Right lobe of liver (tissue), 6 donors: ENCODE data around the gene TCEAL1. TPM values are rescaled to one million over a fixed set of nuclear protein-coding genes. Genes with fewer than 3 reads are reported as not detected.

ENCODE experiments used
- ATAC-seq, 4 donors: fragments of 200-7000 bp; cut with Tn5 transposase; one replicate each; pipeline ENCODE4 v1.9.1; 2020; ENCODE audit warnings: mild to moderate bottlenecking in 4 of 4, moderate library complexity in 4 of 4
- DNase-seq, 3 donors: peaks; one replicate each; pipeline ENCODE4 v3.0.0-alpha.2; 2020
- H3K27ac ChIP-seq, 3 donors: fragments of 200-600 bp; one replicate each; pipeline ENCODE4 v1.8.0; 2022
- H3K27me3 ChIP-seq, 2 donors: fragments of 200-600 bp; one replicate each; pipeline ENCODE4 v1.8.0; 2022
- H3K36me3 ChIP-seq, 4 donors: fragments of 200-600 bp; sonication (generic) in 1 of 4; one replicate each; pipeline versions ENCODE4 v1.5.1 to v1.8.0; 2017 to 2022; ENCODE audit warnings: control low read depth in 1 of 4
- H3K4me1 ChIP-seq, 4 donors: fragments of 200-600 bp; sonication (generic) in 1 of 4; one replicate each; pipeline versions ENCODE4 v1.5.1 to v1.8.0; 2017 to 2022; ENCODE audit warnings: control low read depth in 1 of 4
- H3K4me3 ChIP-seq, 3 donors: fragments of 200-600 bp; one replicate each; pipeline ENCODE4 v1.8.0; 2022
- H3K9me3 ChIP-seq, 4 donors: fragments of 200-600 bp; sonication (generic) in 1 of 4; one replicate each; pipeline versions ENCODE4 v1.5.1 to v1.8.0; 2017 to 2022; ENCODE audit warnings: control low read depth in 1 of 4
- POLR2A ChIP-seq: fragments of 450-650 bp; IDR thresholded peaks from one replicate; pipeline ENCODE4 v1.6.1; 2017; ENCODE audit warnings: antibody characterized with exemption, mild to moderate bottlenecking
- WGBS: methylation state at CpG from one replicate; pipeline ENCODE4 v1.1.6; 2018; ENCODE audit warnings: low coverage, low lambda C conversion rate; ENCODE audit not compliant: insufficient coverage; ENCODE audit errors: missing lambda C conversion rate; 5-methylcytosine and 5-hydroxymethylcytosine counted together
- intact Hi-C, 2 donors: fragments of 100-400 bp; cut with DNase I; formaldehyde crosslinking; loops; one replicate each; pipeline versions ENCODE4 v1.11.2 to v1.14.1; 2022
- total RNA-seq, 6 experiments: library from RNA; depleted of rRNA in 2 of 6; stranded (reverse); fragments of >200 nt in 2 of 6; fragmentation: NEBNext Ultra II Directional in 3 of 6; extraction: Animal tissue kit (Norgen Biotek cat#: 25700) in 3 of 6; gene quantifications; one replicate each; pipeline versions ENCODE4 v1.1.0 to v1.2.4, GENCODE V29; 2016 to 2023
- TF ChIP-seq, protein P1 (sequence below), 4 donors: fragments of 200-600 bp in 3 of 4; fragments of 450-650 bp in 1 of 4; IDR thresholded peaks; one replicate each; pipeline versions ENCODE4 v1.5.1 to v1.8.0; 2016 to 2022; ENCODE audit warnings: antibody characterized with exemption in 4 of 4, mild to moderate bottlenecking in 2 of 4
- donor health status: DM: no; HTN: yes; CAD: no.
- donor health status: DM: no; HTN: no; CAD: no.
- donor health status: DM: no; HTN: no; CAD: no.
- donor health status: DM: no; HTN: yes; CAD: no.
- donor health status: DM: no; HTN: yes; CAD: no.

The TCEAL1 gene
- total RNA-seq, 6 experiments from 2014 or later = 5.6 to 14.6 (median 7.8) TPM

DNA sequence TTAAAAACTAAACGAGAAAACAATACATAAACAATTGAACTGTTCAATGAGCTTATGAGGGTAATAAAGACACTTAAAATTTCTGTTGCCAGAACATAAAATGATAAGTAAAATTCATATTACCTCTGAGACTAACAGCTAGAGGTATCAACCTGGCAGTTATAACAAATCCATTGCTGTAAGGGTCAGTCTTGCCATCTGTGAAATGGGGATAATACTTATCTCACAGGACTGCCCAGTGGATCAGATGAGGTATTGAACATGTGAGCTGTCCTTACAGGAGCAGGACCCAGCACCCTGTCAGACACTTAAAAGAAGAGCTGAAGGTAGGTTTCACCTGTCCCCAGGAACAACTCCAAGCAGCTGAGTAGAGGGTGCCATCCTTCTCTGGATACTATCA is 18.5 kb upstream of the TCEAL1 start:
- no peaks in the 10 kb centered on the region for H3K4me1 ChIP-seq
- no peaks in the 10 kb centered on the region for H3K36me3 ChIP-seq
- H3K27ac ChIP-seq = no peak overlapping the region
- TF ChIP-seq POLR2A = no peak
- TF ChIP-seq, protein P1, sequence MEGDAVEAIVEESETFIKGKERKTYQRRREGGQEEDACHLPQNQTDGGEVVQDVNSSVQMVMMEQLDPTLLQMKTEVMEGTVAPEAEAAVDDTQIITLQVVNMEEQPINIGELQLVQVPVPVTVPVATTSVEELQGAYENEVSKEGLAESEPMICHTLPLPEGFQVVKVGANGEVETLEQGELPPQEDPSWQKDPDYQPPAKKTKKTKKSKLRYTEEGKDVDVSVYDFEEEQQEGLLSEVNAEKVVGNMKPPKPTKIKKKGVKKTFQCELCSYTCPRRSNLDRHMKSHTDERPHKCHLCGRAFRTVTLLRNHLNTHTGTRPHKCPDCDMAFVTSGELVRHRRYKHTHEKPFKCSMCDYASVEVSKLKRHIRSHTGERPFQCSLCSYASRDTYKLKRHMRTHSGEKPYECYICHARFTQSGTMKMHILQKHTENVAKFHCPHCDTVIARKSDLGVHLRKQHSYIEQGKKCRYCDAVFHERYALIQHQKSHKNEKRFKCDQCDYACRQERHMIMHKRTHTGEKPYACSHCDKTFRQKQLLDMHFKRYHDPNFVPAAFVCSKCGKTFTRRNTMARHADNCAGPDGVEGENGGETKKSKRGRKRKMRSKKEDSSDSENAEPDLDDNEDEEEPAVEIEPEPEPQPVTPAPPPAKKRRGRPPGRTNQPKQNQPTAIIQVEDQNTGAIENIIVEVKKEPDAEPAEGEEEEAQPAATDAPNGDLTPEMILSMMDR (IDR thresholded peaks at IDR 0.05) = no peak
- intact Hi-C loops = no loop called here
- H3K9me3 ChIP-seq = no peaks in the 10 kb centered on the region
- 33% methylated on average over 1 of the region's 1 CpG for WGBS
- ATAC-seq (no peak), DNase-seq (no peak)
- no peak overlapping the region for H3K4me3 ChIP-seq
- no peaks in the 10 kb centered on the region for H3K27me3 ChIP-seq

DNA sequence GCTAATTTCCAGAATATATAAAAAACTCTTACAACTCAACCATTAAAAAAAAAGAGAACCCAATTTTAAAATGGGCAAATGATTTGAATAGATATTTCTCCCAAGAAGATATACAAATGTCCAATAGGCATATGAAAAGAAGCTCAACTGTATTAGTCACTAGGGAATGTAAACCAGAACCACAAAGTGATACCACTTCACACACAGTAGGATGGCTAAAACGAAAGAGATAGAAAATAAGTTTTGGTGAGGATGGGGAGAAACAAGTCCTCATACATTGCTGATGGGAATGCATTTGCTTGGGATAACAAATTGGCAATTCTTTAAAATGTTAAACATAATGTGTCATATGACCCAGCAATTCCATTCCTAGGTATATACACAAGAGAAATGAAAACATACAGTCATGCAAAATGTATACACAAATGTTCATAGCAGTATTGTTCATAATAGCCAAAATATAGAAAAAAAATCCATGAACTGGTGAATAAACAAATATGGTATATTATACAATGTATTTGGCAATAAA is 15.3 kb upstream of the TCEAL1 start:
- Histone ChIP-seq H3K4me1 (no peaks in the 10 kb centered on the region), H3K4me3 (no peak overlapping the region), H3K27me3 (no peaks in the 10 kb centered on the region), H3K27ac (no peak overlapping the region), H3K36me3 (no peaks in the 10 kb centered on the region), H3K9me3 (no peaks in the 10 kb centered on the region)
- TF ChIP-seq POLR2A = no peak
- TF ChIP-seq, protein P1 (IDR thresholded peaks at IDR 0.05) = no peak
- WGBS = 11% methylated on average over 1 of the region's 1 CpG
- intact Hi-C loops = no loop called here
- no peak for DNase-seq
- ATAC-seq = no peak

DNA sequence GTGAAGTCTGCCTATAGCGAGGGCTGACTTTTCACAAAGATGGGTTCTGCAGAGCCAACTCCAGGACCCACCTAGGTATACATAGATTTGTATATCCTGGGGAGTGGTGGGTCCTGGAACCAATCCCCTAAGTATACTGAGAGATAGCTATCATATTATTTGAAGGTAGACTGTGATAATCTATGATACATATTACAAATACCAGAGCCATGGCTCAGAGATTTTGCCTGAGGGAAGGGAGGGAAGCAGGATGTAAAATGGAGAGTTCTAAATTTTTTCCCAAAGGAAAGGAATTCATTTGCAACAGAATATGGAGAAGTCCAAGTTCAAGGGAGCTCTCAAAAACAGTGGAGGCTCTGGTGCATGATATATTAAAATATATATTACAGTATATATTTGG is 13.8 kb upstream of the TCEAL1 start:
- Histone ChIP-seq H3K4me1 (no peaks in the 10 kb centered on the region), H3K27ac (no peak overlapping the region), H3K27me3 (no peaks in the 10 kb centered on the region), H3K36me3 (no peaks in the 10 kb centered on the region), H3K9me3 (no peaks in the 10 kb centered on the region), H3K4me3 (no peak overlapping the region)
- TF ChIP-seq POLR2A = no peak
- TF ChIP-seq, protein P1 (IDR thresholded peaks at IDR 0.05) = no peak
- intact Hi-C loops = no loop called here
- DNase-seq (no peak), ATAC-seq (no peak)
- 50% methylated on average over 1 of the region's 1 CpG for WGBS

DNA sequence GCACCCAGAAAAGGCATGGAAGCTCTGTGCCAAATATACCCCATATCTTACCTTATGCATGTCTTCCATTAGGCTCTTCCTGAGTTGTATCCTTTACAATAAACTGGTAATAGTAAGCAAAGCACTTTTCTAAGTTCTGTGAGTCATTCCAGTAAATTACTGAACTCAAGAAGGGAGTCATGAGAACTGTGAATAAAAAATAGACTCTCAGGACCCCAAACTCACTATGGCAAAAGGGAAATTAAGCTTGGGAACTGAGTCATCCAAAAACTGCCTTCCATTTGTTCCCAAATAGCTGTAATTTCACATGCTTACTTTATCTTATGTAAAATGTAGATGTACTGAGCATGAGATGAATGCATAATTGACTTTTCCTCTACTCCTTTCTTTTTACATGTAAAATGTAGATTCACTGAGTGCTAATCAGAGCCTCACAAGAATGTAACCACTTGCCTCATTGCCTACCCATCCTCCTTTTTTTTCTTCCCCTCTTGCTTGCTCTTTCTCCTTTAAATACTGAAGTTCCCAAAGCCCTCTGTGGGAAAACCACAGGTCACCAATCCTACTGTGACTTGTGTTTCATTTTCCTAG is 12.9 kb upstream of the TCEAL1 start:
- no peak overlapping the region for H3K27ac ChIP-seq
- H3K27me3 ChIP-seq = no peaks in the 10 kb centered on the region
- H3K36me3 ChIP-seq = no peaks in the 10 kb centered on the region
- H3K4me1 ChIP-seq = no peaks in the 10 kb centered on the region
- DNase-seq = no peak
- TF ChIP-seq, protein P1 (IDR thresholded peaks at IDR 0.05) = no peak
- no peak for TF ChIP-seq POLR2A
- no peak for ATAC-seq
- H3K9me3 ChIP-seq = no peaks in the 10 kb centered on the region
- intact Hi-C loops = no loop called here
- no peak overlapping the region for H3K4me3 ChIP-seq
